Ovary (tissue), 9 donors: Measurements from ENCODE around the gene ZNF292. TPM values are rescaled to one million over a fixed set of nuclear protein-coding genes. Genes with fewer than 3 reads are reported as not detected.

Experiments
- DNase-seq, 5 donors: peaks; one replicate each; pipeline ENCODE4 v3.0.0-alpha.2; 2019 to 2020
- H3K27ac ChIP-seq, 2 donors: fragments of 200-600 bp; one replicate each; pipeline versions ENCODE4 v1.5.1 to v1.8.0; 2019 to 2022
- H3K27me3 ChIP-seq: fragments of 200-600 bp; one replicate; pipeline ENCODE4 v1.8.0; 2022
- H3K36me3 ChIP-seq: fragments of 200-600 bp; sonication (generic); one replicate; pipeline ENCODE4 v1.5.1; 2019
- H3K4me1 ChIP-seq: one replicate; pipeline ENCODE4 v1.8.1; 2013; ENCODE audit warnings: mild to moderate bottlenecking, moderate library complexity; ENCODE audit not compliant: insufficient read depth
- H3K4me3 ChIP-seq: fragments of 200-600 bp; sonication (generic); one replicate; pipeline ENCODE4 v1.5.1; 2017
- H3K9me3 ChIP-seq, 2 donors: fragments of 200-600 bp in 1 of 2; sonication (generic) in 1 of 2; one replicate each; pipeline versions ENCODE4 v1.5.1 to v1.8.1; 2013 to 2019; ENCODE audit warnings: mild to moderate bottlenecking in 1 of 2, moderate library complexity in 1 of 2
- EP300 ChIP-seq: sonication (generic); formaldehyde crosslinking; IDR thresholded peaks from one replicate; pipeline ENCODE4 v1.6.1; 2017; ENCODE audit warnings: antibody characterized with exemption
- POLR2A ChIP-seq: fragments of 450-650 bp; IDR thresholded peaks from one replicate; pipeline ENCODE4 v1.6.1; 2017; ENCODE audit warnings: antibody characterized with exemption, mild to moderate bottlenecking, moderate library complexity
- WGBS, 3 donors: extraction: QIAGEN DNeasy Blood & Tissue Kit in 1 of 3; methylation state at CpG; one replicate each; pipeline versions ENCODE4 v1.1.5 to v1.1.7; 2013 to 2017; 5-methylcytosine and 5-hydroxymethylcytosine counted together
- intact Hi-C, 4 donors: fragments of 100-400 bp; cut with DNase I; formaldehyde crosslinking; loops; one replicate each; pipeline versions ENCODE4 v1.11.0 to v1.15.1; 2022 to 2023
- polyA plus RNA-seq, 2 donors: library from polyadenylated mRNA; stranded (reverse); fragments of 200-250 nt in 1 of 2; fragments of 350-450 nt in 1 of 2; fragmentation: Illumina TruSeq in 1 of 2; extraction: RNeasy Lipid Tissue Mini Kit (QIAGEN cat#74804) in 1 of 2; gene quantifications; one replicate each; pipeline ENCODE4 v1.2.3, GENCODE V29; 2013 to 2014
- total RNA-seq, 7 donors: library from RNA; depleted of rRNA in 2 of 7; stranded (reverse); fragments of >200 nt in 2 of 7; fragmentation: NEBNext Ultra II Directional in 3 of 7; extraction: Animal tissue kit (Norgen Biotek cat#: 25700) in 3 of 7; gene quantifications; one replicate each; pipeline versions ENCODE4 v1.1.0 to v1.2.4, GENCODE V29; 2016 to 2023
- TF ChIP-seq, protein P1 (sequence below), 3 donors: fragments of 450-650 bp in 2 of 3; fragments of 200-600 bp in 1 of 3; IDR thresholded peaks; one replicate each; pipeline versions ENCODE4 v1.5.1 to v1.8.0; 2016 to 2022; ENCODE audit warnings: antibody characterized with exemption in 3 of 3, mild to moderate bottlenecking in 1 of 3
- donor health status: DM: no; HTN: no; CAD: no; lungs with moderate emphysema.
- donor health status: DM: no; HTN: no; CAD: no.
- donor health status: Bipolar disorder and iron deficiency.
- donor health status: DM: yes; HTN: yes; CAD: no.
- donor health status: DM: no; HTN: no; CAD: no.
- donor health status: DM: yes; HTN: yes; CAD: no.

The ZNF292 gene
- total and polyA plus RNA-seq, 9 donors: 8.5 to 158 (median 76.9) TPM

GRCh38 chr6:87257565-87257964 lies 102.2 kb downstream of the ZNF292 start:
- no peak overlapping the region for H3K4me3 ChIP-seq
- 96 to 98% (median 98%) methylated on average over 4 of the region's 4 CpGs for WGBS, 3 donors
- DNase-seq: no peak
- H3K4me1 ChIP-seq: peaks cover 2% of the 10 kb centered on the region
- H3K36me3 ChIP-seq: no peaks in the 10 kb centered on the region
- H3K9me3 ChIP-seq: no peaks in the 10 kb centered on the region
- no peak for TF ChIP-seq EP300
- TF ChIP-seq, protein P1, sequence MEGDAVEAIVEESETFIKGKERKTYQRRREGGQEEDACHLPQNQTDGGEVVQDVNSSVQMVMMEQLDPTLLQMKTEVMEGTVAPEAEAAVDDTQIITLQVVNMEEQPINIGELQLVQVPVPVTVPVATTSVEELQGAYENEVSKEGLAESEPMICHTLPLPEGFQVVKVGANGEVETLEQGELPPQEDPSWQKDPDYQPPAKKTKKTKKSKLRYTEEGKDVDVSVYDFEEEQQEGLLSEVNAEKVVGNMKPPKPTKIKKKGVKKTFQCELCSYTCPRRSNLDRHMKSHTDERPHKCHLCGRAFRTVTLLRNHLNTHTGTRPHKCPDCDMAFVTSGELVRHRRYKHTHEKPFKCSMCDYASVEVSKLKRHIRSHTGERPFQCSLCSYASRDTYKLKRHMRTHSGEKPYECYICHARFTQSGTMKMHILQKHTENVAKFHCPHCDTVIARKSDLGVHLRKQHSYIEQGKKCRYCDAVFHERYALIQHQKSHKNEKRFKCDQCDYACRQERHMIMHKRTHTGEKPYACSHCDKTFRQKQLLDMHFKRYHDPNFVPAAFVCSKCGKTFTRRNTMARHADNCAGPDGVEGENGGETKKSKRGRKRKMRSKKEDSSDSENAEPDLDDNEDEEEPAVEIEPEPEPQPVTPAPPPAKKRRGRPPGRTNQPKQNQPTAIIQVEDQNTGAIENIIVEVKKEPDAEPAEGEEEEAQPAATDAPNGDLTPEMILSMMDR (IDR thresholded peaks at IDR 0.05): no peak
- TF ChIP-seq POLR2A: no peak
- no peaks in the 10 kb centered on the region for H3K27me3 ChIP-seq
- no peak overlapping the region for H3K27ac ChIP-seq
- intact Hi-C loops: no loop called here

- intact Hi-C loops: no loop called here
- Histone ChIP-seq H3K9me3 (no peaks in the 10 kb centered on the region), H3K36me3 (no peaks in the 10 kb centered on the region), H3K27ac (no peak overlapping the region), H3K4me3 (no peak overlapping the region), H3K4me1 (peaks cover 2% of the 10 kb centered on the region), H3K27me3 (no peaks in the 10 kb centered on the region)
- TF ChIP-seq POLR2A: no peak
- 98 to 99% (median 98%) methylated on average over 7 of the region's 7 CpGs for WGBS, 3 donors
- no peak for DNase-seq
Measured at GRCh38 chr6:87257975-87258374, 102.6 kb downstream of the ZNF292 start.

DNA sequence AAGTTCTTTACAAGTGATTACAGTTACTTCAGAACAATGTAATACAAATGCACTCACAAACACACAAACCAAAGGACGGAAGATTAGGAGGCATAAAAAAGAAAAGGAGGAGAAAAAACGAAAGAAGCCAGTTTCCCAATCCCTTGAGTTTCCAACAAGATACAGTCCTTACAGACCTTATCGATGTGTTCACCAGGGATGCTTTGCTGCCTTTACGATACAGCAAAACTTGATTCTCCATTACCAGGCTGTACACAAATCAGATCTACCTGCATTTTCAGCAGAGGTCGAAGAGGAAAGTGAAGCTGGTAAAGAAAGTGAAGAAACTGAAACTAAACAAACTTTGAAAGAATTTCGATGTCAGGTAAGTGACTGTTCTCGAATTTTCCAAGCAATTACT lies 104.4 kb downstream of the ZNF292 start:
- 96 to 98% (median 96%) methylated on average over 7 of the region's 7 CpGs for WGBS, 3 donors
- H3K27ac ChIP-seq: no peak overlapping the region
- no peaks in the 10 kb centered on the region for H3K36me3 ChIP-seq
- no peaks in the 10 kb centered on the region for H3K27me3 ChIP-seq
- no peak overlapping the region for H3K4me3 ChIP-seq
- TF ChIP-seq, protein P1 (IDR thresholded peaks at IDR 0.05): no peak
- TF ChIP-seq POLR2A: no peak
- no peak for TF ChIP-seq EP300
- intact Hi-C loops: no loop called here
- DNase-seq: no peak
- H3K4me1 ChIP-seq: peaks cover 2% of the 10 kb centered on the region
- no peaks in the 10 kb centered on the region for H3K9me3 ChIP-seq

DNA sequence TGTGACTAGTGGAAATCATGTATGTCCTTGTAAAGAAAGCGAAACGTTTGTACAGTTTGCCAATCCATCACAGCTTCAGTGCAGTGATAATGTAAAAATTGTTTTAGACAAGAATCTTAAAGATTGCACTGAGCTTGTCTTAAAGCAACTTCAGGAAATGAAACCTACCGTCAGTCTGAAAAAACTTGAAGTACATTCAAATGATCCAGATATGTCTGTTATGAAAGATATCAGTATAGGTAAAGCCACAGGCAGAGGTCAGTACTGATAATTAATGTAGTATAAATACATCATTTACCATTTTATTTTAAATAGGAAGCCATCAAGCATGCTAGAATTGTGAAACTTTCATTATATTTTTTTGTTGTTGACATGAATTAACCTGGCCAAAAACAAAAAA lies 106.2 kb downstream of the ZNF292 start:
- TF ChIP-seq, protein P1 (IDR thresholded peaks at IDR 0.05): no peak
- TF ChIP-seq POLR2A (no peak), EP300 (no peak)
- H3K27ac ChIP-seq: no peak overlapping the region
- 65 to 77% (median 71%) methylated on average over 3 of the region's 3 CpGs for WGBS, 3 donors
- no peaks in the 10 kb centered on the region for H3K27me3 ChIP-seq
- H3K4me3 ChIP-seq: no peak overlapping the region
- H3K9me3 ChIP-seq: no peaks in the 10 kb centered on the region
- peaks cover 2% of the 10 kb centered on the region for H3K4me1 ChIP-seq
- intact Hi-C loops: no loop called here
- DNase-seq: no peak
- H3K36me3 ChIP-seq: no peaks in the 10 kb centered on the region

DNA sequence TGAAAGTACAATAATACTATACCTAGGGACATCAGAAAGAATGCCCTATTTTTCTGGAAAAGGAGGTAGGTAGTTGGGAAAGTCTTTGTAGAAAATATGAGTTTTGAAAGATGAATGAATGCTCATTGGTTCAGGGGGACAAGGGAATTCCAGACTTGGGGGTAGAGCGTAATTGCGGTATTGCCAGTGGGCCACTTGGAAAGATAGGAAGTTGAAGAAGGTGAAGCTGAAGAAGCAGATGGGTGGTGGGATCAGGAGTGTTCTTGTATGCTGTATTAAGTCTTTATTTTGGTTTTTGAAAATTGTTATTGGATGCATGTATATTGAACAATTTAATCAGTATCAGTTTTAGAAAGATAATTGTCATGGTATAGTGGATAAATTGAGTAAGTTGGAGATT lies 109.1 kb downstream of the ZNF292 start:
- Histone ChIP-seq H3K4me1 (no peaks in the 10 kb centered on the region), H3K9me3 (no peaks in the 10 kb centered on the region), H3K4me3 (no peak overlapping the region), H3K27ac (no peak overlapping the region), H3K27me3 (no peaks in the 10 kb centered on the region), H3K36me3 (no peaks in the 10 kb centered on the region)
- WGBS, 3 donors: 68 to 99% (median 70%) methylated on average over 2 of the region's 2 CpGs
- DNase-seq: no peak
- TF ChIP-seq POLR2A (no peak), EP300 (no peak)
- TF ChIP-seq, protein P1 (IDR thresholded peaks at IDR 0.05): no peak
- intact Hi-C loops: no loop called here
